NCI-H82 (cell line): ENCODE data around the gene PHF3.
"Not testable (repeated sequence)": the region's sequence is repeated elsewhere in the genome, so short reads cannot be mapped to it uniquely, and the experiment has no call there.

Experiments used
- DNase-seq: peaks from one replicate; lab custom pipeline; 2025; lab: John Stamatoyannopoulos, UW

Gene PHF3

DNA sequence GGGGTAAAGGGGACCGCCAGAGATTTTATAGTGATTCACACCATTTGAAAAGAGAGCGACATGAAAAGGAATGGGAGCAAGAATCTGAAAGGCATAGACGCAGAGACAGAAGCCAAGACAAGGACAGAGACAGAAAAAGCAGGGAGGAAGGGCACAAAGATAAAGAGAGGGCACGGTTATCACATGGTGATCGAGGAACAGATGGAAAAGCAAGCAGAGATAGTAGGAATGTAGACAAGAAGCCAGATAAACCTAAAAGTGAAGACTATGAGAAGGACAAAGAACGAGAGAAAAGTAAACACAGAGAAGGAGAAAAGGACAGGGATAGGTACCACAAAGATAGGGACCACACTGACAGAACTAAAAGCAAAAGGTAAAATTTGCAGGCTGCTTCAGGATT is 77.7 kb downstream of the PHF3 start:
- DNase-seq = no peak

DNA sequence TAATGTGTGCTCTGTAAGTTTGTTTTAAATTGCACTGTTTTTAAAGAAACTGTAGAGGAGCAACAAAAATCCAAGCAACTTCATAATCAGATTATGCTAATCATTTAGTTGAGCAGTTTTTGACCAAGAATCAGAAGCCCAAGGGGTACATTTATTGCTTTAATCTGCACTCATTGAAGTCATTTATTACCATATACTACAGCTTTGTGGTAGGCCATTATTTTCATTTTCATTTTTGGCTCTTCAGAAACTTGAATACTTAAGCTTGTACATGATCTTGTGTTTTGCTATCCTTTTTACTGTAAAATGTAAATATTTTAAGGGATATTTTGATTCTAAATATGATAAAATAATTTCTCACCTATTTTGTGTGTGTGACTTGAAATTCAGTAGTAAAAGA is 78.5 kb downstream of the PHF3 start:
- DNase-seq = no peak

DNA sequence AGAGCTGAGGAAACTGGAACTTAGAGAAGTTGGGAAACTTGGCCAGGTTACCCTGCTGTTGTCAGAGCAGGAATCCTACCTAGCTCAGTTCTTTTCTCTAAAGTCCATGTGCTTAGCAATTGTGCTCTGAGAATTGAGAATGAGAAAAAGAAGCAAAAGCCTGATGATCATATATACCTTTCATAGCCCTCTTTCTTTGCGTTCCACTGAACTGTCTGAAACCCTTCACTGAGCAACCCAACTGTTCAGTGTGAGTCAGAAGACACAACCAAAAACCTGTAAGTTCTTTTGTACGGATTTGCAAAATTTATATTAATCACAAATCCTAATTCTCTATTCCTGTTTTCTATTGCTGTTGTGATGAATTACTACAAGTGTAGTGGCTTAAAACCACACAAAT is 80.6 kb downstream of the PHF3 start:
- DNase-seq = no peak

DNA sequence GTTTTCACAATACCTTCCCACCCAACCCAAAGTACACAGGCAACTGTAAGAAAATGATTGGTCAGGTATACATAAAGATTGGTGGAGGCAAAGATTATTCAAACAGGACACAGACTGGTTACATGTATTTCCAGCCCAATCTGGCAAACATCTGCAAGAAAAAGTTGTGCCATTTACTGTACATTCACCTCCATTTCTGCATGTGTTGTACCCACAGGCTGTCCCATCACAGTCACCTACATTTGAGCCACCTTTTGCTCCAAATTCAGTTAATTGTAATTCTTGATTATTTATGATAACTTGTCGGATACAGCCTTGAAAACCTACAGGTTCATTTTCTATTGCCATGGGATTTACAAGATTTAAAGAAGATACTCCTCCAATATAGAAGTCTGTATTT is 85.6 kb downstream of the PHF3 start:
- no peak for DNase-seq

DNA sequence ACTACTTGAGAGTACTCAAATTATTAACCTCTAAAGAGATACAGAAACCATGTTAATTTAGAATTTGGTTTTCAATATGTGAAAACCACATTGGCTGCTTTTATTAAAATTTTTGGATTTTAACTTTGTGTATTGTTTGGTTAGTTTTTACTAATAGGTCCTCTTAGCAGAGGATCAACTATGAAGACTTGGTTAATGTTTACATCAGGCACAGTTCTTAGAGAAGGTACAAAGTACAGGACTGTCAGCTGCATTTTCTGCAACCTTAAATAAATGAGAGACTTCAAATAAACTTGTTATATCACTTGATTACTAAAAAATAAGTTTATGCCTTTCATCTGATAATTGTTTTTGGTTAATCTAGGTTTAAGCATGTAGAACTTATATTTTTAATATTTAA is 89.1 kb downstream of the PHF3 start:
- no peak for DNase-seq

DNA sequence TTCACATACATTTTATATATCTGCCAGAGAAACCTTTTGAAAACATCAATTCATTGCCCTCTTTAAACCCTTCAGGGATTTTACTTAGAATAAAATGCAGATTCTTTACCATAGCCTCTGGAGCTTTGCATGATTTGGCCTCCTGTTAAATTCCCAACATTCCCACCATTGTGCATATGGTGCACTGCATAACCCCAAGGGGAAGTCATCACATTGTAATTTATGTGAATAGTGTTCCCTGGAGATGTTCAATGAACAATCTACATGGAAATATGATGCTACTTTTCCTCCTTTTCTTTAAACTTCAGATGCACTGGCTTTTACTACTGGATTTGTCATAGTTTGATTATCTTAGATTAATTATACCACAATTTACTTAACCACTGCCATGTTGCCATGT is 94.7 kb downstream of the PHF3 start:
- no peak for DNase-seq

DNA sequence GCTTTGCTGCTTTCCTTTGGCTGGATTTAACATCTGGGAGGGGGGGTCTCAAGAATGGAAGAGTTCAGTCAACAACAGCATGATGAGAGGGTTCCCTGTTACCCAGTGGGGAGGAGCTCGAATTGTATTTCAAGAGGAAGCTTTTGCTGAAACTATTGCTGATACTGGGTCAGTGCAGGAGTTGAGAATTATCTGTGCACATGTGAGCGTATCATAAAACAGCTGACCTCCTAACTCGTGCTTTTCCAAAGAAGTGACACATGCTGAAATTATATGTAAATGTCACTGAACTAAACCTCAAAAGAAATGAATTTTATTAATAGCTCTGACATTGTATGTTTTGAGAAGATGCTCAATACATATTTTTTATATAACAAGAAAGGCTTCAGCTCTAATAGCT is 96.3 kb downstream of the PHF3 start:
- DNase-seq = no peak

DNA sequence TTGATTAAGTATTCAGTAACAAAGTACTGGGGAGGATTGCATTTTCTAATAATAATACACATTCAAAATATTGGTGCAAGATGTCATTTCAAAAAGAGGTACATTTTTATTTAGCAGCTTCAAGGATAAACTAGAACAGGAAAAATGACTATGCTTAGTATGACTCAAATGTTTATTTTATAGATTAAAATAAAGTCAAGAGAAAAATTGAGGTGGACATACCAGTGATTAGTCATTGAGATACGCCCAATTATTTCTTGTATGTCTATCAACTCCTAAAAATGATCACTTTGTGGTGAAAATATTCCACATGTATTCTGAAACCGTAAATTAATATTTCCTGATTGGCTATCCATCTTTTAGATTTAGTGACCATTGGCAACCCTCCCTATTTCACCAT is 96.7 kb downstream of the PHF3 start:
- DNase-seq = no peak

DNA sequence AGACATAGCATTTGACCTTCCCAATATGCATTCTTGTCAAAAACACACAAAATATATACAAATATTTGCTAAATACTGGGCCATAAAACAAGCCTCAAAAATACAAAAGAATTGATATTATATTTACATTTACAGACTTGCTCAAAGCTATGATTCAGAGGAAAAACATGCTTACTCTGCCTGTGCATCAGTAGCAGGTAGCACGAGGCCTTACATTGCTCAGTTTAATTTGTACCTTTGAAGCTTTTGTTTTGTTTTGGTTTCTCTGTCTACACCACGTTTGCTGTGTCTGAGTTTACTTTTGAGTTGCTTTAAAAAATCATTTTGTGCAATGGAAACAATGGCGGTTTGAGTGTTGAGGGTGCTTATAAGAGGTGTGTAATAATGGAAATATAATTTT is 99.3 kb downstream of the PHF3 start:
- no peak for DNase-seq

DNA sequence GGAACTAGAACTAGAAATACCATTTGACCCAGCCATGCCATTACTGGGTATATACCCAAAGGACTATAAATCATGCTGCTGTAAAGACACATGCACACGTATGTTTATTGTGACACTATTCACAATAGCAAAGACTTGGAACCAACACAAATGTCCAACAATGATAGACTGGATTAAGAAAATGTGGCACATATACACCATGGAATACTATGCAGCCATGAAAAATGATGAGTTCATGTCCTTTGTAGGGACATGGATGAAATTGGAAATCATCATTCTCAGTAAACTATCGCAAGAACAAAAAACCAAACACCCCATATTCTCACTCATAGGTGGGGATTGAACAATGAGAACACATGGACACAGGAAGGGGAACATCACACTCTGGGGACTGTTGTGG is 102.6 kb downstream of the PHF3 start:
- DNase-seq = not testable (repeated sequence)

DNA sequence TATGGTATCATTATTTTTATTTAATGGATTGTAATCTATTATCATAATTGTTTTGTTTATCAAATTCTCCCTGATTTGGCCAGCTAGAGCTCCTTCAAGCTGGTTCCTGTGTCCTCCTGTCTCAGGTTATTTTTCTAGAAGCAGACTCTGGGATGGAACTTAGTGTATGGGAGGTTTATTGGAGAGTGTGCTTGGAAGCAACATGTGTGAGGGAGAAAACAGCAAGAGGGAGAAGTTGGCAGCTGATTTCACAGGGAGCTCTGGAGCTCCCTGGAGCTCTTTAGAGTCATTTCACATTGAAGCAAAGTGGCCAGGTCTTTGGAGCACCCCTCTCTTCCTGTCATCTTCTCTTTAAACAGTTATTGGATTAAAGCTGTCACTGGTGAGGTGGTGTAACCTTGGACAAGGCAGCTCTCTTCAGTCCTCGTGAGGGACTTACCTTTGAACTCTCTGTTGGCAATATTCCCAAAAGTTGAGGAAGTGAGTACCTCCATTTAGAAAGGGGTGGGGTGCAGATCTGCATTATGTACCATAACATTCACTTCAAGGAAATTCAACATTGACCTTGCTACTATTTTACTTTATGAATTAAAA is 103.6 kb downstream of the PHF3 start:
- no peak for DNase-seq

DNA sequence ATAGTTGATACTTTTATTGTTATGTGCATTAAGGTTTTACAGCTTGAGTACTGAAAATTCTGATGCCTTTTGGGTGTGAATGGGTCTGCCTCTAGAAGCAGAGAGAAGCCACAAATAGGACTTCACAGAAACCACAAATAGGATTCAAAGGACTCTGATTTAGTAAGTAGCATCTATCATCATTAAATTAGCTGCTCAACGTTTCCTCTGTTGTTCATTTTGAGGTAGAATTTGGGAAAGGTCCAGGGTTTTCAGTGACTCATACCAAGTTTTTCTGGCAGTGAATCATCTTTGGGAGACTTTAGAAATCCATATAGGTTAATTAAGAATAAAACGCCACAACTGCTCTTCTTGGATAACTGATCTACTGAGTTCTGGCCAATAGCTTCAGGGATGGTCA is 105.1 kb downstream of the PHF3 start:
- DNase-seq = no peak

DNA sequence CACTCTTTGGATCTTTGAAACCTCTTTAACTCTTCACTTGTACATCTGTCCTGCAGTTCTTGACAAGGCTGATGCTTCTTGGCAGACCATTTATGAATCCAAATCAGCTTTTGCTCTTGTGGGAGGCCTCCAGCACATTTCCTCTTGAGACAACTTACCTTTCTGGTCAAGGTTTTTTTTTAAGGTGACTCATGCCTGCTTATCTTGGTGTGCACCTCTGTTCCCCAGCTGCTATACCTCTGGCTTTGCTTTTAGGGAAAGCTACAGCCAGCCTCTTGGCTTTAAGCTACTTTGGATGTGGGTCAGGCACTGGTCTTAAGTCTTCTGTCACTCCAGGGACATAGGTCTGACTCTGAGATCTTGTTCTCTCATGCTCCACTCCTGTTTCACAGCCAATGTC is 106.5 kb downstream of the PHF3 start:
- no peak for DNase-seq

DNA sequence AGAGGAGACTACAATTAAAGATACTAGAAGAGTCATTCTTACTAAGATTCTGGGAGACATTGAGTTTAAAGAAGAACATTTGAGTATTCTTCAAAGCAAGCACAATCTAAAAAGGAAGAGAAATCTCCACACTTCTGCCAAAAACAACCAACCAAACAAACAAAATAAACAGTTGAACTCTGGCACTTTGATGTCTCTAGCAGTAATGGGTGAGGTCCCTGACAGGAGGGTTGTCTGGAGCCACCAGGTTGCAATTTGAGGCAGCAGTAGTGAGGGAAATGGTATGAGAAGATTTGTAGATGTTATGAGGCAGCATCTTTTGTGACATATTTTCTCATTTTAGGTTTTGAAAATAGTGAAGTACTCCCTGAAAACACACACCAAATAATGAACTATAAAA is 108.1 kb downstream of the PHF3 start:
- DNase-seq = no peak

DNA sequence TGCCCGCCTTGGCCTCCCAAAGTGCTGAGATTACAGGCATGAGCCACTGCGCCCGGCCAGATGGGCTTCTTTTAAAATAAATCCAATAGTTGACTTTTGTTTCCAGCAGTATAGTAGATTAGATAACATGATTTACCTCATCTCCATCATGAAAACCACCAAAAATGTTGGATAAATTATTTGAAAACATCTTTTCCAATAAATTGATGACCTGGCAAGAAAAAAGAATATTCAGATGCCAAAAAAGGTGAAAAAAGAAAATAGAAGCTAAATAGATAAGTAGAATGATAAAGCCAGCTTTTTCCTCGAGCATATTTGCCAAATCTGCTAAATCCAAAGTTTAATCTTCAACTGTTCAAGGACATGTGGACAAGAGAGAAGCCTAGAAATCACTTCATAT is 109.2 kb downstream of the PHF3 start:
- DNase-seq = no peak

DNA sequence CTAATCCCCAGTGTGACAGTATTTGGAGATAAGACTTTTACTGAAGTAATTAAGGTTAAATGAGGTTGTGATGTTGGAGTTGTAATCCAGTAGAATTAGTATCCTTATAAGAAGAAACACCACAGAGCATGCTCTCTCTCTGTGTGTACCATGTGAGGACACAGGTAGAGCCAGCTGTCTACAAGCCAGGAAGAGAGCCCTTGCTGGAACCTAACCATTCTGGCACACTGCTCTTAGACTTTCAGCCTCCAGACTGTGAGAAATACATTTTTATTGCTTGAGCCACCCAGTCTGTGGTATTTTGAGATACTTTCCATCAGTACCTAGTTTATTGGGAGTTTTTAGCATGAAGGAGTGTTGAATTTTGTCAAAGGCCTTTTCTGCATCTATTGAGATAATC is 110.2 kb downstream of the PHF3 start:
- peak; percentile 6 for DNase-seq

DNA sequence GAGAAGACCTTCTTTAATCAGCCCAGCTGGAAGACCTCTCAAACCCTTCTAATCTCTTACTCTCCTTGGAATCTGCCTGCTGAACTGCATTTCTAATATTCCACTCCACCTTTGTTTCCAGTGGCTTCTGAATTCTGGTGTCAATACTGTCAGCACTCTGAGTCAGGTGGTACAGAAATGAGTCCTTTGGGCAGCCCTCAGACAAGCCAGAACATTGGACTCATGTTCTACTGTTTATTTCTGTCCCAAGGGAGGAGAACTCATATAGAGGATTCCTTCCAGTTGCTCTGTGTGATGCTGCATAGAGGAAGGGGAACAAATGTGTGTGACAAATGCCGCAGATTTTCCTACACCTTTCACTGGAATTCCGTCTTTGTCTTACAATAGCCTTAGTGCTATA is 114.8 kb downstream of the PHF3 start:
- DNase-seq = no peak

DNA sequence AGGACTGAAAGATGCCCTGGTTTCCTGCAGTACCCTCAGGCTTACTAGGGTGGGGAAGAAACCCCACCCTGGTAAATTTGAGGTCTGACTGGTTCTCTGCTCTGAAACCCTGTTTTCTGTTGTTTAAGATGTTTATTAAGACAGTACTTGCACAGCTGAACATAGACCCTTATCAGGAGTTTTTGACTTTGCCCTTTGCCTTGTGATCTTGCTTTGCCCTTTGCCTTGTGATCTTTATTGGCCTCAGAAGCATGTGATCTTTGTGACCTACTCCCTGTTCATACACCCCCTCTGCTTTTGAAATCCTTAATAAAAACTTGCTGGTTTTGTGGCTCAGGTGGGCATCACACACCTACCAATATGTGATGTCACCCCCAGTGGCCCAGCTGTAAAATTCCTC is 121.7 kb downstream of the PHF3 start:
- DNase-seq = not testable (repeated sequence)

DNA sequence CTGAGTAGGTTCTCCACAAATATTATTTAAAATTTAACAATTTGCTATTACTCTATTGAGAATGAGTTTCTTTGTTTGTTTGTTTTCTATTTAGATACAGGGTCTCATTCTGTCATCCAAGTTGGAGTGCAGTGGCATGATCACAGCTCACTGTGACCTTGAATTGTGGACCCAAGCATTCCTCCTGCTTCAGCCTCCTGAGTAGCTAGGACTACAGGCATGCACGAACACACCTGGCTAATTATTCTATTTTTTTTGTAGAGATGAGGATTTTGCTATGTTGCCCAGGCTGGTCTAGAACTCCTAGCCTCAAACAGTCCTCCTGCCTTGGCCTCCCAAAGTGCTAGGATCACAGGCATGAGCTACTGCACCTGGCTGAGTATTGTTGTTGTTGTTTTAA is 122.2 kb downstream of the PHF3 start:
- DNase-seq = no peak

DNA sequence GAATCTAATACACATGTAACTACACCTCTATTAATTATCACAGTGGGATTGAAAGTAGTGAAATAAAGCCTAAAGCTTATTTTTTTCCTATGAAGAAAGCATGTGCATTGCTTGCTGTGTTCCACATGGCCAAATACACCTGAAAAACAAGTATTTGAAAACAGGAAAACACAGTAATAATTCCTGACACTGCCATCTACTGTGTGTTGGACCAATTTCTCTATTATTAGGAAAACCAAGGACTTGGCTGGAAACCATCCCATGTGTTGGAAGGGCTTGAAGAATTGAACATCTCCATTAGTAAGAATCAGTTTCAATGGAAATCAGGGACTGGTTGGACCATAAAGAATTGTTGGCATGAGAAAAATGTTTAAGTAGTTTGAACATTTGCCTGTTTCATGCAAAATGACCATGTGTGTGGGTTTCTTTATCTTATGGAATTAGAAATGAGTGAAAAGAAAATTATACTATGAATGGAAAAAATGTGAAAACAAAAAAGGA is 124.1 kb downstream of the PHF3 start:
- no peak for DNase-seq

DNA sequence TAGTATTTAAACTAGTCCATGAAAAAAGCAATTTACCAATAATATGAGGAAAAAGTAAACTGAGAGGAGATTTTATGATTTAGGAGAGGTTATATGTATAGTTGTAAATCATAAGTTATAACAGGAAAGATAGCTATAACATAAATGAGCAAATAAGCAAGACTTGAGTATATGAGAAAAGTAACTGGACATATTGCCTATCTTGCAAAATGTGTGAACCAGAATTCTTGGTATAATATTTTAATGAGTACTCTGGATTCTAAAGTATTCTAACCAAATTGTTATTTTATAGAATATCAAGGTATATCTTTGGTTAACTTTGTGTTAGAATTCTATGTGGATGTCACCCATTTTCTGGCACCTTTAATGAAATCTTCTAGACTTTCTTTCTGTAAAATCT is 124.6 kb downstream of the PHF3 start:
- no peak for DNase-seq

DNA sequence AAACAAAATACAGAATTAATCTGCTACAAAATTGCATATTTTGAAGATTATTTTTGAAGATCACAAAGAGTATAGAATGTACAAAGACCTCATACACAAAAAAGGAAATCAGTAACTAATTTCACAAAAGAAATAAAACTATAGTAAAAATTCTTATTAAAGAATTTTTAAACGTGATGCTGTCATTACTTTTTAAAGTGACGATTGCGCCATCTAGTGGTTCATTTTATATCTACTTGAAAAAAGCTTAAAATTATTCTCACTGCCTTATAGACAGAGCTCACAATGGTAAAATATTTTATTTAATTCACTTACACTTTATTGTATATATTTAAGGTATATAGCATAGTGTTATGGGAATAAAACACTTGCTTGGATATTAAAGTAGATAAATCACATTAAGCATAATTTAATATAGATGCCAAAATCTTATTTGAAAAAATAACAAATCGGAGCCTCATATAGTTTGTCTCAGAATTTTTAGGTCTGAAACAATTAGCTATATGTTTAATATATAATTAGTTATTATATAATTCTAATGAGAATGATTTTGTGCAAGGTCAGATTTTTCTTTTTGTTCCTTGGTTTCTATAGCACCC is 128.8 kb downstream of the PHF3 start:
- peak; percentile 54 for DNase-seq
